IMR-90 (cell line): Measurements from ENCODE around the gene SPNS1. TPM values are rescaled to one million over a fixed set of nuclear protein-coding genes. Genes with fewer than 3 reads are reported as not detected.

Experiments used
- ATAC-seq: fragments of 200-7000 bp; cut with Tn5 transposase; 2 replicates; pipeline ENCODE4 v1.9.1; 2020; ENCODE audit warnings: low read depth, mild to moderate bottlenecking, moderate library complexity
- BruUV-seq: library from RNA; stranded (reverse); fragments of 400-500 nt; replicated peaks from 2 replicates; lab custom pipeline; 2021; lab: Mats Ljungman, UMichigan
- CTCF ChIA-PET: fragments of 300-600 bp; formaldehyde crosslinking; extraction: SDS; loops from one replicate; lab custom pipeline; 2021; ENCODE audit warnings: antibody characterized with exemption; lab: Yijun Ruan, JAX
- POLR2A ChIA-PET: fragments of 300-600 bp; sonication (Branson Sonifier 250); formaldehyde crosslinking; loops from one replicate; lab custom pipeline; 2022; ENCODE audit warnings: antibody characterized with exemption; ENCODE audit not compliant: unreplicated experiment; lab: Charles Lee
- DNase-seq: peaks from one replicate; pipeline ENCODE4 v3.0.0; 2013
- H2AFZ ChIP-seq: replicated peaks from 2 replicates; pipeline ENCODE3; 2013; ENCODE audit warnings: low read length, mild to moderate bottlenecking; ENCODE audit not compliant: poor library complexity
- H2AK5ac ChIP-seq: 2 replicates; pipeline ENCODE4 v1.6.1; 2013; ENCODE audit warnings: low read depth, low read length, inconsistent platforms
- H2AK9ac ChIP-seq: replicated peaks from 2 replicates; pipeline ENCODE3; 2013; ENCODE audit warnings: mild to moderate bottlenecking, low read depth, low read length, moderate library complexity; ENCODE audit not compliant: poor library complexity
- H2BK120ac ChIP-seq: 2 replicates; pipeline ENCODE4 v1.6.1; 2013; ENCODE audit warnings: low read depth, low read length, inconsistent platforms
- H2BK15ac ChIP-seq: 3 replicates; pipeline ENCODE4 v1.6.1; 2013; ENCODE audit warnings: low read depth, low read length, inconsistent platforms
- H2BK20ac ChIP-seq: 2 replicates; pipeline ENCODE4 v1.6.1; 2013; ENCODE audit warnings: low read depth, mild to moderate bottlenecking, inconsistent platforms, low read length, moderate library complexity
- H2BK5ac ChIP-seq: 2 replicates; pipeline ENCODE4 v1.6.1; 2013; ENCODE audit warnings: mild to moderate bottlenecking, low read depth, low read length, inconsistent platforms; ENCODE audit not compliant: poor library complexity, severe bottlenecking
- H3K14ac ChIP-seq: replicated peaks from 2 replicates; pipeline ENCODE4 v1.6.1; 2013; ENCODE audit warnings: low read depth, low read length, inconsistent platforms
- H3K18ac ChIP-seq: 2 replicates; pipeline ENCODE4 v1.6.1; 2013; ENCODE audit warnings: low read depth, low read length, control low read depth
- H3K23ac ChIP-seq: 2 replicates; pipeline ENCODE4 v1.6.1; 2013; ENCODE audit warnings: low read depth, low read length, inconsistent platforms
- H3K27ac ChIP-seq: 2 replicates; pipeline ENCODE4 v1.5.1; 2013; ENCODE audit warnings: mild to moderate bottlenecking, control low read depth, low read length; ENCODE audit not compliant: insufficient read depth
- H3K27me3 ChIP-seq: 2 replicates; pipeline ENCODE4 v1.6.1; 2013; ENCODE audit warnings: low read length; ENCODE audit not compliant: control insufficient read depth, insufficient read depth
- H3K36me3 ChIP-seq: 2 replicates; pipeline ENCODE4 v1.6.1; 2013; ENCODE audit warnings: low read length, mixed read lengths; ENCODE audit not compliant: control insufficient read depth, insufficient read depth
- H3K4ac ChIP-seq: 2 replicates; pipeline ENCODE4 v1.6.1; 2013; ENCODE audit warnings: low read depth, low read length, inconsistent platforms
- H3K4me1 ChIP-seq: 2 replicates; pipeline ENCODE4 v1.6.1; 2013; ENCODE audit warnings: low read length, mixed read lengths; ENCODE audit not compliant: control insufficient read depth, insufficient read depth
- H3K4me2 ChIP-seq: 2 replicates; pipeline ENCODE4 v1.6.1; 2013; ENCODE audit warnings: low read depth, mild to moderate bottlenecking, control low read depth, low read length, moderate library complexity
- H3K4me3 ChIP-seq: 2 replicates; pipeline ENCODE4 v1.5.1; 2013; ENCODE audit warnings: low read depth, mild to moderate bottlenecking, control low read depth, low read length, moderate library complexity; ENCODE audit not compliant: insufficient read depth
- H3K56ac ChIP-seq: 2 replicates; pipeline ENCODE4 v1.6.1; 2013; ENCODE audit warnings: low read length, inconsistent platforms; ENCODE audit not compliant: insufficient read depth; ENCODE audit errors: extremely low read depth
- H3K79me1 ChIP-seq, 2 experiments: 2 replicates each; pipeline ENCODE4 v1.6.1; 2013; ENCODE audit warnings: low read length in 2 of 2, inconsistent platforms in 1 of 2, low read depth in 1 of 2
- H3K9ac ChIP-seq: 2 replicates; pipeline ENCODE4 v1.6.1; 2013; ENCODE audit warnings: low read depth, low read length, control low read depth
- H3K9me1 ChIP-seq: 2 replicates; pipeline ENCODE4 v1.6.1; 2013; ENCODE audit warnings: low read length, inconsistent platforms; ENCODE audit not compliant: insufficient read depth
- H3K9me3 ChIP-seq: 2 replicates; pipeline ENCODE4 v1.6.1; 2013; ENCODE audit warnings: low read length; ENCODE audit not compliant: control insufficient read depth, insufficient read depth
- H4K20me1 ChIP-seq: 2 replicates; pipeline ENCODE4 v1.6.1; 2013; ENCODE audit warnings: low read length, inconsistent platforms; ENCODE audit not compliant: insufficient read depth
- H4K5ac ChIP-seq: 2 replicates; pipeline ENCODE4 v1.6.1; 2013; ENCODE audit warnings: mild to moderate bottlenecking, low read depth, low read length, control low read depth
- H4K8ac ChIP-seq, 2 experiments: 2 replicates each; pipeline ENCODE4 v1.6.1; 2013; ENCODE audit warnings: low read depth in 2 of 2, low read length in 2 of 2, control low read depth in 1 of 2, inconsistent platforms in 1 of 2
- H4K91ac ChIP-seq: 2 replicates; pipeline ENCODE4 v1.6.1; 2013; ENCODE audit warnings: low read depth, low read length, inconsistent platforms; ENCODE audit not compliant: insufficient read depth
- BHLHE40 ChIP-seq: fragments of 150-350 bp; IDR thresholded peaks from 2 replicates; pipeline ENCODE4 v1.6.1; 2016; ENCODE audit warnings: mild to moderate bottlenecking, low read depth, low read length
- CEBPB ChIP-seq: IDR thresholded peaks from 2 replicates; pipeline ENCODE4 v1.6.1; 2012; ENCODE audit warnings: low read depth, low read length, improper control_type of control experiment
- CHD1 ChIP-seq: IDR thresholded peaks from 2 replicates; pipeline ENCODE4 v1.6.1; 2012; ENCODE audit warnings: low read depth, low read length, improper control_type of control experiment
- CTCF ChIP-seq: conservative IDR thresholded peaks from 2 replicates; pipeline ENCODE4 v1.5.1; 2012; ENCODE audit warnings: mild to moderate bottlenecking, low read depth, low read length, improper control_type of control experiment
- MAFK ChIP-seq: IDR thresholded peaks from 2 replicates; pipeline ENCODE4 v1.6.1; 2012; ENCODE audit warnings: low read depth, low read length, improper control_type of control experiment
- MAZ ChIP-seq: IDR thresholded peaks from 2 replicates; pipeline ENCODE4 v1.6.1; 2012; ENCODE audit warnings: low read depth, mild to moderate bottlenecking, low read length, improper control_type of control experiment, moderate library complexity, borderline replicate concordance
- NFE2L2 ChIP-seq: fragments of 150-350 bp; IDR thresholded peaks from 2 replicates; pipeline ENCODE4 v1.6.1; 2016; ENCODE audit warnings: low read depth, mild to moderate bottlenecking, low read length
- RCOR1 ChIP-seq: IDR thresholded peaks from 2 replicates; pipeline ENCODE4 v1.6.1; 2012; ENCODE audit warnings: mild to moderate bottlenecking, low read length, improper control_type of control experiment; ENCODE audit not compliant: insufficient replicate concordance
- RFX5 ChIP-seq: IDR thresholded peaks from 2 replicates; pipeline ENCODE4 v1.8.0; 2012; ENCODE audit warnings: low read depth, mild to moderate bottlenecking, low read length, moderate library complexity
- USF2 ChIP-seq: fragments of 150-350 bp; IDR thresholded peaks from 2 replicates; pipeline ENCODE4 v1.6.1; 2017; ENCODE audit warnings: mild to moderate bottlenecking, antibody characterized with exemption, low read length, low read depth
- WGBS, 2 experiments: methylation state at CpG; one replicate each; pipeline versions ENCODE4 v1.1.5 to v1.1.7; 2013; ENCODE audit warnings: missing lambda C conversion rate in 2 of 2; ENCODE audit not compliant: insufficient read length in 1 of 2; ENCODE audit errors: extremely low coverage in 2 of 2; 5-methylcytosine and 5-hydroxymethylcytosine counted together
- dilution Hi-C: fragments of 300-500 bp; cut with HindIII; formaldehyde crosslinking; loops from one replicate; pipeline ENCODE4 v1.14.3; 2018; ENCODE audit warnings: low sequenced_read_pairs; ENCODE audit not compliant: unreplicated experiment
- in situ Hi-C: fragments of 300-500 bp; cut with MboI; formaldehyde crosslinking; loops from 3 replicates; pipeline ENCODE4 v1.14.3; 2019; ENCODE audit warnings: low sequenced_read_pairs, inconsistent platforms, mixed read lengths
- intact Hi-C: fragments of 100-400 bp; cut with micrococcal nuclease; formaldehyde crosslinking; loops from 2 replicates; pipeline ENCODE4 v1.10.0; 2022
- polyA plus RNA-seq, 3 experiments: library from polyadenylated mRNA; depleted of rRNA; stranded (reverse); fragments of >200 nt; gene quantifications; 2 replicates each; pipeline ENCODE4 v1.2.3, GENCODE V29; 2012; ENCODE audit warnings: low replicate concordance in 1 of 3
- total RNA-seq: library from RNA; depleted of rRNA; stranded (reverse); fragments of >200 nt; gene quantifications from 2 replicates; pipeline ENCODE4 v1.2.3, GENCODE V29; 2012

Gene SPNS1
- total and polyA plus RNA-seq, 2 of the 4 experiments (the other 2 are of a cell fraction): 4.7 to 37.3 TPM

GRCh38 chr16:28989363-28989762 lies 14.8 kb downstream of the SPNS1 start:
- in situ Hi-C loops (no loop called here), dilution Hi-C loops (no loop called here), intact Hi-C loops (no loop called here)
- BruUV-seq: no TSS peak
- Histone ChIP-seq H4K5ac (no peak overlapping the region), H2AK9ac (no peak overlapping the region), H3K9me3 (peaks cover 5% of the 10 kb centered on the region), H2BK5ac (no peak overlapping the region), H3K23ac (no peak overlapping the region), H3K14ac (no peak overlapping the region), H2BK15ac (no peak overlapping the region), H3K56ac (no peak overlapping the region), H2BK20ac (no peak overlapping the region), H3K9ac (no peak overlapping the region), H2AK5ac (no peak overlapping the region), H3K18ac (no peak overlapping the region), H4K91ac (no peak overlapping the region), H4K8ac (no peak overlapping the region), H3K9me1 (no peaks in the 10 kb centered on the region), H3K36me3 (peaks cover 37% of the 10 kb centered on the region), H3K4me3 (no peak overlapping the region), H4K20me1 (no peaks in the 10 kb centered on the region), H3K79me1 (no peaks in the 10 kb centered on the region), H3K4me2 (no peak overlapping the region), H3K4ac (no peak overlapping the region), H2AFZ (no peak overlapping the region), H3K27ac (no peak overlapping the region), H2BK120ac (no peak overlapping the region), H3K27me3 (no peaks in the 10 kb centered on the region), H3K4me1 (no peaks in the 10 kb centered on the region)
- DNase-seq: no peak
- TF ChIP-seq MAFK (no peak), RCOR1 (no peak), CTCF (no peak), BHLHE40 (no peak), USF2 (no peak), RFX5 (no peak), CEBPB (no peak), MAZ (no peak), CHD1 (no peak), NFE2L2 (no peak)
- POLR2A ChIA-PET: no interaction called here
- CTCF ChIA-PET: interaction anchor here (0.6 kb wide), 1 partner anchor 85 kb away, joined by 3 read pairs; no protein-coding TSS in a partner anchor
- WGBS, 2 experiments: no CpG with 5 or more reads among the region's 14 CpGs
- no peak for ATAC-seq
